HS-5 (cell line): ENCODE measurements around the gene RWDD3.

Experiments
- DNase-seq: peaks from one replicate; pipeline ENCODE4 v3.0.0-alpha.2; 2012; ENCODE audit warnings: low read depth

Gene RWDD3

DNA sequence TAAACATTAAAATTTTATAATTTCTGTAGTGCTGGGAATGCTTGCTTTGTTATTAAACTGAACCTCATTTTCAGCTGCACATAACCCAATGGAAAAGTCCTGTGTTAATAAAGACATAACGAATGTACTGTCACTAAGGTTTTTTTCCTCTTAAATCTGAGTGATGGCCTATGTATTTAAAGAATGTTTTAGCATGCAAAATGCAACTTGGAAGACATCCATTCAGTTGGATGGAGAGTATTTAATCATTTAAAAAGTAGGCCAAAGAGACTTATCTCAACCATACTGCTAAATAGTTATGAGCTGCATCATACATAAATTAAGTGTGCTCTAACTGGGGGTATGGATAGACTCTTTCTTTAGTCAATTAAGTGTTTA, 48.5 kb downstream of the RWDD3 start:
- DNase-seq = no peak

DNA sequence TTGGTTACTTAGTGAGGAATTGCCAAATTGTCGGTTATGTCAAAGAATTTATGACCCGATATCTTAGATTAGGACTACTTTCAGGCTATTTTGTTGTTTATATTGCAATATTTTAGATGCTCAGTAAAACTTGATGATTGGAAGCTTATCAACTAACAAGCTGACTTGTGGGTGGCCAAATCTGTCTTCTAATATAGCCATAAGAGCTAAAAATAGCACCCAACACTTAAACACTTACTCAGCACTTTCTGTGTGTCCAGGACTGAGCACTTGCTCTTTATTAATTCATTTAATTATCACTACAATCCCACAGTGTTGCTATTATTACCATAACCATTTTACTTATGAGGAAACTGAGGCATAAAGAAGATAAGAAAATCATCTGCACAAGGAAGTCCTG, 50.4 kb downstream of the RWDD3 start:
- DNase-seq = no peak

GRCh38 chr1:95286479-95286878, 52.5 kb downstream of the RWDD3 start:
- no peak for DNase-seq

GRCh38 chr1:95287081-95287480, 53.1 kb downstream of the RWDD3 start:
- no peak for DNase-seq

DNA sequence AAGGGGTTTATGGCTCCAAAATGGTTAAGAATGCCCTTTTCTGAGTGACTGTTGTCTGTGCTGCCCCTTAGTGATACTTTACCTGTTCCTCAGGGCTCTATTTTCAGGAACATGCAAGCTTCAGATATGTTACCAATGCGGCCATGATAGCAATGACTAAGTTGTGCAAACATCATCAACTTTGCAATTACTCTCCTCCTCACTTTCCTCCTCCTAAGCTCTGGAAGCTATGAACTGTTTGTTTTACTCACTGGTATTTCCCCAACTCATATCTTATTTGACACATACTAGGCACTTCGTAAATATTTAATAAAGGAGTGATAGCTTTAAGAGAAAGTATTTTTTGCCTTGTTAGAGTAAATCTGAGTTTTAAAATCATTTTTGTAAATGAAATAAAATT, 53.8 kb downstream of the RWDD3 start:
- no peak for DNase-seq
